Breast epithelium (tissue), 4 donors: ENCODE results near the gene SALL1. TPM values are rescaled to one million over a fixed set of nuclear protein-coding genes. Genes with fewer than 3 reads are reported as not detected.

Experiments
- DNase-seq, 2 donors: peaks; one replicate each; pipeline ENCODE4 v3.0.0-alpha.2; 2019; ENCODE audit warnings: low spot score in 2 of 2
- H3K27ac ChIP-seq, 2 donors: fragments of 200-600 bp; sonication (generic) in 1 of 2; one replicate each; pipeline ENCODE4 v1.5.1; 2016 to 2019; ENCODE audit warnings: mild to moderate bottlenecking in 1 of 2
- H3K27me3 ChIP-seq, 2 donors: fragments of 200-600 bp; sonication (generic) in 1 of 2; one replicate each; pipeline versions ENCODE4 v1.5.1 to v1.6.0; 2017 to 2019; ENCODE audit warnings: control low read depth in 1 of 2, mild to moderate bottlenecking in 1 of 2
- H3K36me3 ChIP-seq: fragments of 200-600 bp; one replicate; pipeline ENCODE4 v1.5.1; 2019
- H3K4me1 ChIP-seq, 2 donors: fragments of 200-600 bp; sonication (generic); one replicate each; pipeline ENCODE4 v1.5.1; 2016 to 2019; ENCODE audit warnings: control low read depth in 1 of 2
- H3K4me3 ChIP-seq, 3 donors: fragments of 200-600 bp; sonication (generic); 1 replicate in 2 of 3; 2 replicates in 1 of 3; pipeline ENCODE4 v1.5.1; 2016 to 2019; ENCODE audit warnings: mild to moderate bottlenecking in 3 of 3, moderate library complexity in 2 of 3
- H3K9me3 ChIP-seq, 2 donors: fragments of 200-600 bp; sonication (generic) in 1 of 2; one replicate each; pipeline ENCODE4 v1.5.1; 2016 to 2019; ENCODE audit warnings: control low read depth in 1 of 2
- POLR2A ChIP-seq: fragments of 450-650 bp; IDR thresholded peaks from one replicate; pipeline ENCODE4 v1.6.1; 2016; ENCODE audit warnings: antibody characterized with exemption, mild to moderate bottlenecking, moderate library complexity
- POLR2AphosphoS5 ChIP-seq, 3 donors: sonication (generic); formaldehyde crosslinking; IDR thresholded peaks; one replicate each; pipeline ENCODE4 v1.6.1; 2017; ENCODE audit warnings: antibody characterized with exemption in 3 of 3
- intact Hi-C: fragments of 100-400 bp; cut with DNase I; formaldehyde crosslinking; loops from one replicate; pipeline ENCODE4 v1.15.1; 2023; ENCODE audit warnings: low total_unique reads
- total RNA-seq, 3 donors: library from RNA; depleted of rRNA; stranded (reverse); fragments of >200 nt; gene quantifications; one replicate each; pipeline ENCODE4 v1.1.0, GENCODE V29; 2016
- TF ChIP-seq, protein P1 (sequence below), 3 donors: fragments of 450-650 bp; IDR thresholded peaks; one replicate each; pipeline ENCODE4 v1.5.1; 2016 to 2017; ENCODE audit warnings: antibody characterized with exemption in 3 of 3, mild to moderate bottlenecking in 3 of 3, moderate library complexity in 3 of 3

SALL1 gene
- total RNA-seq, 3 donors from 2014 or later = 0.15 to 0.33 (median 0.32) TPM

DNA sequence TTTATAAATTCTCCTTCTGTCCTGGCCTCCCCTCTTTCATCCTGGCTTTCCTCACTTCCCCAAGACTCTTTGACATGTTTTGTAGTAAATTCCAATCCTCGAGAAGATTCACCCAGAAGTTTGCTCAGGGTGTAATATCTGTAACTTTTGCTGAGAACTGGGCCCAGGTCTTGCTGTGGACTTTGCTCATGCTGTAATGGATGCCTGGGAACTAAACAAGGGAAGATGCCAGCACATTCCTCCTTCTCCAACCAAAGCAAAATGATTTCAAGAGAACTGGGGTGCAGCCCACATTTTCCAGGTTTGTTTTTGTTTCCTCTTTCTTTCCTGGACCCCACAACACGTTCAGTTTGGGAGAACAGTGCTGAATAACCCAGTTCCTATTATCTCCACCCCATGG, 6.6 kb upstream of the SALL1 start:
- no peak for DNase-seq
- H3K9me3 ChIP-seq = no peaks in the 10 kb centered on the region
- peaks cover 0 to 55% of the 10 kb centered on the region in 2 donors for H3K27me3 ChIP-seq
- no peaks in the 10 kb centered on the region for H3K36me3 ChIP-seq
- no peak overlapping the region for H3K27ac ChIP-seq
- H3K4me1 ChIP-seq = no peaks in the 10 kb centered on the region
- TF ChIP-seq, protein P1, sequence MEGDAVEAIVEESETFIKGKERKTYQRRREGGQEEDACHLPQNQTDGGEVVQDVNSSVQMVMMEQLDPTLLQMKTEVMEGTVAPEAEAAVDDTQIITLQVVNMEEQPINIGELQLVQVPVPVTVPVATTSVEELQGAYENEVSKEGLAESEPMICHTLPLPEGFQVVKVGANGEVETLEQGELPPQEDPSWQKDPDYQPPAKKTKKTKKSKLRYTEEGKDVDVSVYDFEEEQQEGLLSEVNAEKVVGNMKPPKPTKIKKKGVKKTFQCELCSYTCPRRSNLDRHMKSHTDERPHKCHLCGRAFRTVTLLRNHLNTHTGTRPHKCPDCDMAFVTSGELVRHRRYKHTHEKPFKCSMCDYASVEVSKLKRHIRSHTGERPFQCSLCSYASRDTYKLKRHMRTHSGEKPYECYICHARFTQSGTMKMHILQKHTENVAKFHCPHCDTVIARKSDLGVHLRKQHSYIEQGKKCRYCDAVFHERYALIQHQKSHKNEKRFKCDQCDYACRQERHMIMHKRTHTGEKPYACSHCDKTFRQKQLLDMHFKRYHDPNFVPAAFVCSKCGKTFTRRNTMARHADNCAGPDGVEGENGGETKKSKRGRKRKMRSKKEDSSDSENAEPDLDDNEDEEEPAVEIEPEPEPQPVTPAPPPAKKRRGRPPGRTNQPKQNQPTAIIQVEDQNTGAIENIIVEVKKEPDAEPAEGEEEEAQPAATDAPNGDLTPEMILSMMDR (IDR thresholded peaks at IDR 0.05) = no peak
- TF ChIP-seq POLR2A (no peak), POLR2AphosphoS5 (IDR thresholded peaks at IDR 0.05) (no peak)
- no peak overlapping the region for H3K4me3 ChIP-seq
- intact Hi-C loops = no loop called here

DNA sequence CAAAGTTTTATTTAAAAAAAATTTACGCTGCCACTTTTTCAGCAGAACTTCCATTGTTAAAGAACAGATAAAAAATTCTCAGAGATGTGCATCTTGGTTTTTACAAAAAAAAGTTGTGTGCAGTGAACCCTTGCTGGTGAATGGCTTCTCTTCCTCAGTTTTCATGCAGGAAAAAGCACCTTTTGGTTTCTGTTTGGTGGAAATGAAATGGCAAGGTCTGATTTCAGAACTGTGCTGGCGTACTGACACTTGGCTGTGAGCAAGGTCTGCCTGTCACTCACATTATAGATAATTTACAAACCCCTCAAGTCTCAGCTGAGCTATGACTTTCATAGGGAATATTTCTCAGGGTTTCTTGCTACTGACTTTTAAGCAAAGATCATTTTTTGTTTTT, 5.7 kb upstream of the SALL1 start:
- DNase-seq = no peak
- Histone ChIP-seq H3K36me3 (no peaks in the 10 kb centered on the region), H3K4me3 (no peak overlapping the region), H3K4me1 (peaks cover 0 to 5% of the 10 kb centered on the region in 2 donors), H3K27me3 (peaks cover 0 to 64% of the 10 kb centered on the region in 2 donors), H3K27ac (no peak overlapping the region), H3K9me3 (no peaks in the 10 kb centered on the region)
- TF ChIP-seq POLR2AphosphoS5 (IDR thresholded peaks at IDR 0.05) (no peak), POLR2A (no peak)
- TF ChIP-seq, protein P1 (IDR thresholded peaks at IDR 0.05) = no peak
- intact Hi-C loops = no loop called here

DNA sequence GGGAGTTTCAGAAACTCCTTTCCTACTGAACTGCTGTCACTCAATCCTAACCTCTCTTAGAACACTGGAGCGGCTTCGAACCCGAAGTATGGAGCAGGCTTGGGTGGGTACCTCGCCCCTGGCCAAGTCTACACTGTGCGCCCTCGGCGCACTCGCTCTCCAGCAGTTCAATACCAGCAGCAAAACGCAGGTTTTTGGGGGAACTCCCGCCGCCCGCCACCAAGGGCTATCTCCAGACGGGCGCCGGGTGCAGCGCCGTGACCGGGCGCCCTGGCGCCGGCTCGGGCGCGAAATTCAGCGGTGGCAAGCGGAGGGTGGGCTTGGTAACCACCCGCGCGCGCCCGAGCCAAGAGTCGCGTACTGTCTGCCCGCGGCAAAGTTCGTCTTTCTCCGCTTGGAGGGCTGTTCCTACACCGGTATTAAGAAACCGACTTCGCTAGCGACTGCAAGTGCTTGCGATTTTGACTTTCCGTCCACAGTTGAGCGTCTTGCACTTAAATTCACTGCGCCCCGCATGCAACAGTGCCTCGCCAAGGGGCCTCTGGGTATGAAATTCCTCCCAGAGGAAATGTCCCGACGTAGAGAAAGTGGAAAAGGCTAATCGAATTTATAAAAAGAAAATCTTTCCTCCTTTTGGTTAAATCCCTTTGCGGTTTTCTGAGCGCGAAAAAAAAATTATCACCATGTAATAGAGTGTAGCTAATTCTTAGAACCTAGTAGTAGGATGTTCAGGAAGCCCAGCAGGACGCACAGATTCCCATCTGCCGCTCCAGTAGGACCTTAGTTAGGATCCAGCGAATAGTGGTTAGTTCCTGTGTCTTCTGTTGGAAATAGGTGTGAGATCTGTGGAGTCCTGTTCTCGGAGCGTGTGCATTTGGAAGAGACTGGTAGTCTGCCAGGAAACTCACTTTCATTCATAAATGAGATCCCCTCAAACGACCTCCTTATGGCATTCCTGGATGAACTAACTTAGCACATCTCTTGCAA, 5.0 kb upstream of the SALL1 start:
- no peak for DNase-seq
- Histone ChIP-seq H3K4me3 (peak overlapping the region; percentile 10 to 56 (median 36)), H3K9me3 (no peaks in the 10 kb centered on the region), H3K36me3 (no peaks in the 10 kb centered on the region), H3K27me3 (peaks cover 0 to 69% of the 10 kb centered on the region in 2 donors), H3K4me1 (peaks cover 0 to 5% of the 10 kb centered on the region in 2 donors), H3K27ac (no peak overlapping the region)
- intact Hi-C loops = no loop called here
- TF ChIP-seq POLR2A = no peak
- TF ChIP-seq, protein P1 (IDR thresholded peaks at IDR 0.05) = no peak
- no peak for TF ChIP-seq POLR2AphosphoS5 (IDR thresholded peaks at IDR 0.05)

DNA sequence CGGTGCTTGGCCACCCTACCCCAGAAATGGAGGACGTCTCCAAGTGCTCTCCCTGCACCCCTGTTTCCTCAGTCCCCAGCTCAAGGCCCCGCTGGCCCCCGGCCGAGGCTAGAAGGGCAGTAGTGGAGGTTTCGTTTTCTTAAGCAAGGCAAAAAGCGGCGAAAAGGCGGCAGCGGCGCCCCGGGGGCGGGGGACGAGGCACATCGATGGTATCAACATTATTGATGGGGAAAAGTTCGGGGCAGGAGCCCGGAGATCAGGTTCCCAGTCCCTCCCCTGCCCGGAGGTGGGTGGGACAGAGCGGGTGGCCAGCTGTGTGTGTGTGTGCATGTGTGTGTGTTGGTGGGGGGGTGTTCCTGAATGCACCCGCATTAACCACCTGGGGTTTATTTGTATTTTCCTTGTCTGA, 4.1 kb upstream of the SALL1 start:
- intact Hi-C loops = no loop called here
- H3K27me3 ChIP-seq = peaks cover 0 to 69% of the 10 kb centered on the region in 2 donors
- no peak overlapping the region for H3K27ac ChIP-seq
- TF ChIP-seq, protein P1 (IDR thresholded peaks at IDR 0.05) = no peak
- no peaks in the 10 kb centered on the region for H3K36me3 ChIP-seq
- peak overlapping the region; percentile 19 to 56 (median 36) for H3K4me3 ChIP-seq
- H3K9me3 ChIP-seq = no peaks in the 10 kb centered on the region
- H3K4me1 ChIP-seq = peaks cover 0 to 5% of the 10 kb centered on the region in 2 donors
- no peak for DNase-seq
